ENCODE measurements around the gene SCN3A. TPM values are rescaled to one million over a fixed set of nuclear protein-coding genes. Genes with fewer than 3 reads are reported as not detected.

The SCN3A gene
- total and polyA plus RNA-seq, 2 experiments from 2014 or later = 0.06 TPM; not detected in 1

DNA sequence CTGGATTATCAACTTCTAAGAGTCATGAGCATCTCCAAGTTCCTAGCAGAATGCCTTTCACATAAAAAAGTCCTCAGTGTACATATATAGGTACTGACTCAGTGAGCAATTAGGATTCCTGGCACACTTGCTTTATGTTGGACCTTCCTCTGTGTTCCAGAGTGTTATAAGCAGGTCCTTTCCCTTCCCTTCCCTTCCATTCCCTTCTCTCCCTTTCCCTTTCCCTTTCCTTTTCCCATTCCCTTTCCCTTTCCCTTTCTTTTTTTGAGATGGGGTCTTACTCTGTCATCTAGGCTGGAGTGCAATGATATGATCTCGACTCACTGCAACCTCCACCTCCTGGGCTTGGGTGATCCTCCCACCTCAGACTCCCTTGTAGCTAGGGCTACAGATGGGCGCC is 48.7 kb downstream of the SCN3A start:
- Histone ChIP-seq H3K4me1 (ENCODE audit: low read depth) (no peaks in the 10 kb centered on the region), H3K4me3 (no peak overlapping the region), H3K27ac (no peak overlapping the region), H3K36me3 (no peaks in the 10 kb centered on the region), H3K27me3 (no peaks in the 10 kb centered on the region), H3K9me3 (ENCODE audit: low read depth) (no peaks in the 10 kb centered on the region)
- no peak for DNase-seq (ENCODE audit: low read depth in 1 of 2, low spot score in 1 of 2)
- TF ChIP-seq, protein P1, sequence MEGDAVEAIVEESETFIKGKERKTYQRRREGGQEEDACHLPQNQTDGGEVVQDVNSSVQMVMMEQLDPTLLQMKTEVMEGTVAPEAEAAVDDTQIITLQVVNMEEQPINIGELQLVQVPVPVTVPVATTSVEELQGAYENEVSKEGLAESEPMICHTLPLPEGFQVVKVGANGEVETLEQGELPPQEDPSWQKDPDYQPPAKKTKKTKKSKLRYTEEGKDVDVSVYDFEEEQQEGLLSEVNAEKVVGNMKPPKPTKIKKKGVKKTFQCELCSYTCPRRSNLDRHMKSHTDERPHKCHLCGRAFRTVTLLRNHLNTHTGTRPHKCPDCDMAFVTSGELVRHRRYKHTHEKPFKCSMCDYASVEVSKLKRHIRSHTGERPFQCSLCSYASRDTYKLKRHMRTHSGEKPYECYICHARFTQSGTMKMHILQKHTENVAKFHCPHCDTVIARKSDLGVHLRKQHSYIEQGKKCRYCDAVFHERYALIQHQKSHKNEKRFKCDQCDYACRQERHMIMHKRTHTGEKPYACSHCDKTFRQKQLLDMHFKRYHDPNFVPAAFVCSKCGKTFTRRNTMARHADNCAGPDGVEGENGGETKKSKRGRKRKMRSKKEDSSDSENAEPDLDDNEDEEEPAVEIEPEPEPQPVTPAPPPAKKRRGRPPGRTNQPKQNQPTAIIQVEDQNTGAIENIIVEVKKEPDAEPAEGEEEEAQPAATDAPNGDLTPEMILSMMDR (IDR thresholded peaks at IDR 0.05; ENCODE audit: low read depth, low read length) = no peak

DNA sequence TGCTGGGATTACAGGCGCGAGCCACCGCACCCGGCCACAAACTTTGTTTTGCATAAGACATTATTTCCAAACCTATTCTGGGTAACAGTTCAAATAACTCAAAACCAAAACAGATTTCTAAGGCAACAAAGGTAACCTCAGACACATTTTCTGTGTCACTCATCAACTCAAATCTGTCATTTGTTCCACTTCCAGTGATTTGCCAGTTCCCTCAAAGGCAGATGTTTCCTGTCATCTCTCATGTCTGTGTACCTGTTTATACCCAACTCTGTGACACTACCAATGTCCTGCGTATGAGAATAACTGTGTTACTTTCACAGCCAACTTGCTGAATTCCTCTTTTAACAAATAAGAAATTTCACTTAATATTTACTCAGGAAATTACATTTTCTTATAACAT is 54.4 kb downstream of the SCN3A start:
- no peak overlapping the region for H3K4me3 ChIP-seq
- no peaks in the 10 kb centered on the region for H3K9me3 ChIP-seq (ENCODE audit: low read depth)
- H3K27ac ChIP-seq = no peak overlapping the region
- TF ChIP-seq, protein P1 (IDR thresholded peaks at IDR 0.05; ENCODE audit: low read depth, low read length) = no peak
- DNase-seq (ENCODE audit: low read depth in 1 of 2, low spot score in 1 of 2) = no peak
- no peaks in the 10 kb centered on the region for H3K27me3 ChIP-seq
- H3K36me3 ChIP-seq = no peaks in the 10 kb centered on the region
- H3K4me1 ChIP-seq (ENCODE audit: low read depth) = no peaks in the 10 kb centered on the region

DNA sequence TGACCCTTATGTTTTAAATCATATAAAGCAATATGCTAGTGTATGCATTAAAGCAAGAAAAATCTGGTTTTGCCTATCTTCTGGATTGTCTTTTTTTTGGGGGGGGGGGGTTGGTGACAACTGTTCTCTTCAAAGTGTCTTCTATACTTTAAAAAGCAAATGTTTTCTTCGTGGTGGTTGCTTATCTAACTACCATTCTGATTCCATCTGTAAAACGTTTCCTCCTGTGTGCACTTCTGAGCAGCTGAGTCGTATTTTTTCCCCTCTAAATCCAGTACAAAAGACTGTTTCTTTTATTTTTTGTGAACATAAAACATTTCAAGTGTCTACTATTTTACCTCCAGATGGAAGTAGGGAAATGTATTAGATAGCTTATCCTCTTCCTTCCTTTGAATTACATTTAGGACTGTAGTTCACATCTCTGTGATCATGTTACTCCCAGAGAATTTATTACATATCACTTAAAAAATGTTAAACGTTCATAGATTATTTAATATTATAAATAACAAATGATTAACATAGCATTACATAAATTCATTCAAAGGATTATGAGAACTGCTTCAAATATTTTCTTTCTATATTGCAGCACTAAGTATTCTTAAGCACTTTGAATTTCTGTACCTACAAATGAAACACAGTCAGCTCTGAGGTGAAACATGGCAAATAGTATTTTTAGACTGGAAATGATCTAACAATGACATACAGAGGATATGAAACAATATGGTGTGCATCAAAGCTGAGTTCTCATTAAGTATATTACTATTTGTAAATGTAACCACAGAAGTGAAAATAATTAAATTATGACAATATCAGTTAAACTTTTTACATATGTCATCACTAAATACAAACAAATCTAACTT is 56.4 kb downstream of the SCN3A start:
- Histone ChIP-seq H3K36me3 (no peaks in the 10 kb centered on the region), H3K27me3 (no peaks in the 10 kb centered on the region), H3K4me1 (ENCODE audit: low read depth) (no peaks in the 10 kb centered on the region), H3K4me3 (no peak overlapping the region), H3K9me3 (ENCODE audit: low read depth) (no peaks in the 10 kb centered on the region), H3K27ac (no peak overlapping the region)
- TF ChIP-seq, protein P1 (IDR thresholded peaks at IDR 0.05; ENCODE audit: low read depth, low read length) = no peak
- no peak for DNase-seq (ENCODE audit: low read depth in 1 of 2, low spot score in 1 of 2)

DNA sequence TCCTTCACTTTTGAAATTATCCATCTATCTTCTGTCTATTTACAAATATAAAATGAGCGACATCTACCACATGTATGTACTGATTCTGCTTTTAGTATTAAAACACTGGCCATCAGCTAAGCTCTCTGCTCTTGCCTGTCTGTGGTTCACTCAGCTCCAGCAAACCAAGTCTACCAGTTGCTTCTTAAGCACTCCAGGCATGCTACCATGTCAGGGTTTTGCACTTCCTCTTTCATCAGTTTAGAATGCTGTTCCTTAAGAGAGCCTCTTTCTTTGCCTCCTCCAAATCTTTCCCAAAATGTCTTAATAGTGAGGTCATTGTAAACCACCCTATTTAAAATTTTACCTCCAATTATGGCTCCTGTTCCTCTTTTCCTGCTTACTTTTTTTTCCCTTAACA is 59.5 kb downstream of the SCN3A start:
- TF ChIP-seq, protein P1 (IDR thresholded peaks at IDR 0.05; ENCODE audit: low read depth, low read length) = no peak
- H3K36me3 ChIP-seq = no peaks in the 10 kb centered on the region
- no peaks in the 10 kb centered on the region for H3K9me3 ChIP-seq (ENCODE audit: low read depth)
- no peak overlapping the region for H3K27ac ChIP-seq
- H3K4me3 ChIP-seq = no peak overlapping the region
- no peak for DNase-seq (ENCODE audit: low read depth in 1 of 2, low spot score in 1 of 2)
- no peaks in the 10 kb centered on the region for H3K27me3 ChIP-seq
- no peaks in the 10 kb centered on the region for H3K4me1 ChIP-seq (ENCODE audit: low read depth)

DNA sequence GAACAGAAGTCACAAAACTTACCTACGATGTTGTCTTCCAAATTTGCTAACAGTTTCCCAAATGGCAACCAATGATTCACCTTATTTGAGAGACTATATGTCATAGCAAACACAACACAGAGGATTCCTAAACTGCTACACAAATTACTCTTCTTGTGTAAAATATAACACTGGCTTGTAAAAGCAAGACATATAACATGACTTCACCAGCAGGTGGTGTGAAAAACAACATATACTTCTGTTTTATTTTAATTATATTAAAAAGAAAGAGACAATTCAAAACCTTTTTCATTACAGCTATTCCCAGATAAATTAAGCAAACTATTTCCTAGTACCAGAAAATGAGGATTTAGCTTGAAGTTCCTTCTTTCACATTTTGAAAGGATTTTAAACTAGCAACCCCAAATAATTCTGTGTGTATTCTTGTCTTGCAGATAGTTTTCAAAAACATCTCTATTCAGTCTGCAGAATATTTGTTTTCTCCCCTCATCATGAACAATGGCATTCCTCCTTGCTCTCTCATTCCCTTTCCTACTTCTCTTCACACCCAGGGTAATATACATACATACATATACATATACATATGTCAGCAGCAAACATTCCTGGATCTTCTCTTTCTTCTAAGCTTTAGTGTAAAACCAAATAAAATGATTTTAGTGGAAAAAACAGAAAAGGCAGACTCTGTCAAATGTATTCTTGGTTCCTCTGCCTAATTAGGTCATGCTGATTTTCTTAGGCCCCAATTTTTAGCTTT is 62.1 kb downstream of the SCN3A start:
- H3K9me3 ChIP-seq (ENCODE audit: low read depth) = no peaks in the 10 kb centered on the region
- TF ChIP-seq, protein P1 (IDR thresholded peaks at IDR 0.05; ENCODE audit: low read depth, low read length) = no peak
- H3K4me1 ChIP-seq (ENCODE audit: low read depth) = no peaks in the 10 kb centered on the region

More for the DNA sequence above, 62.1 kb downstream of the SCN3A start:
- no peak for DNase-seq (ENCODE audit: low read depth in 1 of 2, low spot score in 1 of 2)
- H3K27ac ChIP-seq = no peak overlapping the region
- no peaks in the 10 kb centered on the region for H3K27me3 ChIP-seq
- no peaks in the 10 kb centered on the region for H3K36me3 ChIP-seq
- H3K4me3 ChIP-seq = no peak overlapping the region
